ENCODE data around the gene CCDC148. TPM values are rescaled to one million over a fixed set of nuclear protein-coding genes. Genes with fewer than 3 reads are reported as not detected.

The CCDC148 gene
- total RNA-seq, 1 experiment from 2014 or later = not detected

DNA sequence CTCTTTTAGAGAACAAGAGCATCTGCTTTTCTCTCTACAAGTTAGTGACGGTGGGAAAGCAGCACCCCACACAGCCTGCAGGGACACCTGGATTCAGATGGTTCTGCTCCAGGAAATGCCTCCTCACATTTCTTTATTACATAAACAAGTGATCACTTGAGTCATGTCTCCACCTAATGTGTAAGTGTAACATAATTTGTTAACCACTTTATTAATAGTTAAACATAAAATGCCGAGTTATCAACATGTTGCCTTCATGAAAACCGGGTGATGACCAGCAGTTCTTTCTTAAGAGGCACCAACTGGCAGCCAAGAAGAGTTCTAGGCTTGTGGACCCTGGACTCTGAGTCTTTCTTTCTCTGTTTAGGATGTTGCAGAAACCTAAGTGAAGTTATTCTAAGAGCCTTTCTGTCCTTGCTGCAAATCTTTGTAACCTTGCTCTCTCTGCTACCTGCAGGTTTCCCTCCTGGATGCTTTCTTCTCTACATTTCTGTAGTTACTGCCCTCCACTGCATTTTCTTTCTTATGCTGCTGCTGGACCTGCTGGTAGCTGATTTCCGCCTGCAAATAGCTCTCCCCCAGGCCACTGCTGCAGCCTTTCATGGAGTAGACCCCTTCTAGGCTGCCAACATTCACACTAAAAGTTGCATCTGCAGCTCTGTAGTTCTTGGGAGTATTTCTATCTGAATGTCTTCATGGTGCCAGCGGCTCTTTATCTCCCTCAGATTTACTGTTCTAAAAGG lies 330.6 kb downstream of the CCDC148 start:
- Histone ChIP-seq H3K9me3 (no peaks in the 10 kb centered on the region), H3K4me3 (no peak overlapping the region)
- DNase-seq = no peak

DNA sequence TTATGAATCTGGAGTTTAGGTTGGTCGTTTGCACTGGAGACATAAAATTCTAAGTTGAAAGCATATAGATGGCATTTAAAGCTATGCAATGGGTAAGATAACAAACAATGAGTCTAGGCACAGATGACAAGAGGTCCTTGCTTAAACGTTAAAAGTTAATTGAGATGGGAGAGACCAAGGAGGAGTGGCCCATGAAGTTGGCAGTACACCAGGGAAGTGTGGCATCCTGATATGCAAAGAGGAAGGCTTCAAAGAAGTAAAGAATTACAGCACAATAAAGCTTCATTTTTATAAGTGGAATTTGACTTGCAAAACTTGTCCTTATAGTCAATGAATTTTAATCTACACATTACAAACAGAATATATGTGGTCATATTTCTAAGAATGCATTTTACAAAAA lies 331.7 kb downstream of the CCDC148 start:
- H3K27me3 ChIP-seq = no peaks in the 10 kb centered on the region
- no peaks in the 10 kb centered on the region for H3K36me3 ChIP-seq
- H3K4me3 ChIP-seq = no peak overlapping the region
- no peak for DNase-seq
- no peaks in the 10 kb centered on the region for H3K9me3 ChIP-seq

More for the DNA sequence above, 330.6 kb downstream of the CCDC148 start:
- H3K36me3 ChIP-seq = no peaks in the 10 kb centered on the region
- H3K27me3 ChIP-seq = no peaks in the 10 kb centered on the region

Other genes starting within 250 kb of the CCDC148 start
- gene PKP4, start 199 bp upstream of the CCDC148 start, total RNA-seq (2014; rRNA removed; shearing (Covaris generic); ENCODE audit: low replicate concordance) = 9.3 and 15.0 TPM in 2 replicates

Measured in MG63 (cell line).